Stimulated activated CD8-positive, alpha-beta memory T cell treated with anti-CD3 and anti-CD28 coated beads, Interleukin-7, amount 100 ng/mL, for 24 hours (primary cell): Measurements from ENCODE around the gene PCP4.

Experiments used
- DNase-seq: peaks from one replicate; pipeline ENCODE4 v3.0.0-alpha.2; 2020; ENCODE audit warnings: low read depth

Gene PCP4

DNA sequence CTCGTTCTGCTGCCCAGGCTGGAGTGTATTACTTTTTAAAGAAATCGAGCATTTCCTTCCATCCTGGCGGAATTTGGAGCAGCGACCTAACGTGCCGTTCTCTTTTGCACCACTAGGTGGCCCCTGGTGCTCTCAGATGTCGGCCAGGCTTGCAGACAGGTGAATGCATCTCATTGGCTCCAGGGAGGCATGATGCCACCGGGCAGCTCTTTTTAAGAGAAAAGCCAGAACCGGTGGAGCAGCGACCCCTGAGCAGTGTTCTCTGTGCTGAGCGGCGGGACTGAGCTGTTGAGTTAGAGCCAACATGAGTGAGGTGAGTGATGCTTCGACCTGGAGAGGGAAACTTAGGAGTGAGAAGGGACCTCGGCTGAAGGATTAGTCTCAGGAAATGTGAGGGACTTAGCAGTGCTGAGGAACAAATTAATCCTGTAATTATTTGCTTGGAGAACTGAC, at the start of gene PCP4:
Gene PCP4 (plus strand): TSS at position 241 of the 453 bp plus-strand sequence. CDS start 64 bp downstream, at position 305.
- peak; percentile 5 for DNase-seq

- DNase-seq, result no peak
Observed at GRCh38 chr21:39818557-39818956, 48.7 kb upstream of the PCP4 start.

- DNase-seq, result no peak
Observed at GRCh38 chr21:39822042-39822441, 45.2 kb upstream of the PCP4 start.

DNA sequence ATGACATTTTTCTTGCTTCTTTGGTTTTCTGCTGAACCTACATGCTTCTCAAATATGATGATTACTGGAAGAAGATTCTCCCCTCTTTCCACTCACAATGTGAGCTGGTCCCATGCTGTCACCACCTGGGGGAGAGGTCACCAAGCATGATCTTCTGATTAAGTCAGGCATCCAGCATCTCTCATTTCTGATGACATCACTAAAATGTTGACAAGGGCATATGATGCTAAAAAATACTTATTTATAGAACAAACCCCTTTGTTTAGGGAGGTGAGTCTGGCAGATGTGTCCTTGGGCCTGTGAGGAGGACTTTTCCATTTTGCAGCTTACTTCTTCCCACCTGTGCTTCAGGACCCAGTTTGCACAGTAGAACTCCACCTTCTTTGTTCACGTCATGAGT, 42.0 kb upstream of the PCP4 start:
- no peak for DNase-seq

DNA sequence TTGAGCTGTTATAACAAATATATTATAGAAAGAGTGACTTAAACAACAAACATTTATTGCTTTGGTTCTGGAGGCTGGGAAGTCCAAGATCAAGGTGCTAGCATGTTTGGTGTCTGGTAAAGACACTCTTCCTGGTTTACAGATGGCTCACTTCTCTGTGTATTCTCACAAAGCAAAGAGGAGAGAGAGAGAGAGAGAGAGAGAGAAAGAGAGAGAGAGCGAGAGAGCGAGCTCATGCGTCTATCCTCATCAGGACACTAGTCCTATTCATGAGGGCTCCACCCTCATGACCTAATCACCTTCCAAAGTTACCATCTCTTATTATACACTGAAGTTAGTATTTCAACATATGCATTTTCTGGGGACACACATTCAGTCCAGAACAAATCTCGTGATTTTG, 32.7 kb upstream of the PCP4 start:
- DNase-seq, result no peak

DNA sequence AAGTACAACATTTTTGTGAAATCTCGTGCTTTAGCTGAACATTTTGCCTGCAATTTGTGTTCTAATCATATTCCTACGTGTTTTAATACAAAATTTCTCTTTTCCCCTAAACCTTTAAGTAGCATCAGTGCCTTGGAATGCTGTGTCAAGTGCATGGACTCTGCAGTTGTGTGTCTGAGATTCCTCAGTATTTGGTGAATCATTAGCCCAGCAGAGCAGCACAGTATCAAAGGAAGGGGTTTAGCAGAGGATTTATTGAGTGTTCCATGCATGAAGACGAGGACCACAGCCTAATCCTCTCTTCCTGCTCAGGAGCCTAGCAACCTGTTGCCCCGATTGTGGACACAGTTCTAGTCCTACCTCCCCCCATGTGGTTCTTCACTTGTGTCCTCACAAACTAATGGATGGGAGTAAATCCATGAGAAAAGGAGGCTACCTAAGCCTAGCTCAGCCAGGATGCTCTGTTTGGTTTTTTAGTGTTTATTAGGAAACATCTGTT, 29.3 kb upstream of the PCP4 start:
- DNase-seq, result no peak

DNA sequence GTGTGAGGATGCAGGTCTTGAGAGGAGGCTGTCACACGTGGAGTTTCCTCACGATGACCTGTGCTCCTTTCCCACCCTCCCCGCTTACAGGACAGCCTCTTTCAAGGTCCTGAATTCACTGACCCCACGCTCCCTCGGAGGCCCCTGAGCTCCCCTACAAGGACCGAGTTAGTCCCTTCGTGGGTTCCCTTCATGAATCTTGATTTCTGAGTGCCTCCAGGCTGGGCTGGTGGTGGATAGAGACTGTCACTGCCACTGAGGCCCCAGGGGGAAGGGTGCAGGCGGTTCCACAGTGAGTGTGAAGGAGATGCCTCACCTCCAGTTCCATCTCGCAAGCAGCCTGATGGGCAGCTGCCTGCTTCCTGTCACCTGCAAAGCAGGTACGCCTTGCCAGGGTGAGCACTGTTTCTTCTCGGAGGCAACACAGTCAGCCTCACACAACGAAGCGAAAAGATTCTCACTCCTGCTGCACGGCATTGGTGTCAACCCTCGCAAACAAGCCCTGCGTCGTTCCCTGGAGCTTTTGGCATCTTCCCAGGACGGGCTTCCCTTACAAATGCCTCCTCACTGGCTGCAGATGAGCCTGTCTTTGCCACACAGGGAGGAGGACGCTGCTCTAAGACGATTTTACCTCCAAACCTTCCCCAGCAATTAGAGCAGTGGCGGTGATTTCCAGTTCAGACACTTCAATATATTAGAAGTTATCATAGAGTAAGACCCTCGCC, 26.7 kb upstream of the PCP4 start:
- no peak for DNase-seq

- no peak for DNase-seq
Observed at GRCh38 chr21:39842741-39843459, 24.3 kb upstream of the PCP4 start.

DNA sequence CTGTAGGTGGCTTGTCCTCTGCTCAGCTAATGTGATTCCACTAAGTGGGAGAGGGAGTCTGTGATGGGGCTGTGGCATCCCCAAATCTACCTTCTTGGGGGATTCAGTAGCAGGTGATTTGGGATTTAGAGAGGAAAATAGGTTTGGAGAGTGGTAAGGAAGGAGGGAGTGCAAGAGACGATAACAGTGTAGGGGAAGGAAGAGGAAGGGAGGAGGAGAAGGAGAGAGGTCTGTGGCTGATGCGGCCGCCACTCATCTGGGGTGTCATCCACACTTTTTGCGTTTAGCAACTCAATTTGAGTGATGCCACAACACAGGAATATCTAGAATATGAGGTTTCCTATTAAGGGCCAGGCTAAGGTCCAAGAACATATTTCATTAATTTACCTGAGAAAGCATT, 23.8 kb upstream of the PCP4 start:
- DNase-seq, result no peak

DNA sequence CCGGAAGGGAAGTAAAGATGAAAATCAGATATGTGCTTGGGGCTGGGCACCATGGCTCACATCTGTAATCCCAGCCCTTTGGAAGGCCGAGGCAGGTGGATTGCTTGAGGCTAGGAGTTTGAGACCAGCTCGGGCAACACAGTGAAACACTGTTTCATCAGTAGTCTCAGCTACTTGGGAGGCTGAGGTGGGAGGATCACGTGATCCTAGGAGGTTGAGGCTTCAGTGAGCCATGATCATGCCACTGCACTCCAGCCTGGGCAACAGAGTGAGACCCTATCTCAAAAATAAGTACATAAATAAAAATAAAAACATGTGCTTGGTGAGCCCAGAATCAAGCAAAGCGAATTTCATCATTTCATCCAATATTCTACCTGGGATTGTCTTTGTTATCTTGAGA, 23.3 kb upstream of the PCP4 start:
- no peak for DNase-seq

DNA sequence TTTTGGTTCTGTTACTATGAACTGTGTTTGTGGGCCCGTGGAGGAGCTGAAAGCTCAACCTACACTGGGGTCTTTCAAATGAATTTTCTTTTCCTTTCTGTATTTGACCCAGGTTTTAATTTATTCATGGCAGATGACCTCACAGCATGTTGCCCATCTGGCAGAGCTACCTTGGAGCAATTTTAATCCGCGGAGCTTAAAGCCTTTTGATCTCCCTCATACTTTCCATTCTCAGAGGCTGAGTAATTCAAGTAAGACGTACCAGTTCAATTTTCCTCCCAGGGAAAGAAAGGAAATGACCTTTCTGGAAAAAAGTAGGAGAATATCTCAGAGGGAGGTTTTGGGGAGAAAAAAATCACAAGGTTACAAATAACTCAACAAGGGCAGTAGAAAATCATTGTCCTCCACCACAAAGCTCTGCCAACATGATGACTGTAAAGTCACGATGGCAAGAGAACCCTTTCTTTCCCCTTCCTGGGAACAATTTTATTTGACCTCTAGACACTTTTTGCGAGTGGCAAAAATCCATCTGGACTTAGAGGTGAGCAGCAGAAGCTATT, 21.6 kb upstream of the PCP4 start:
- no peak for DNase-seq

GRCh38 chr21:39847877-39848276, 19.4 kb upstream of the PCP4 start:
- DNase-seq, result no peak

DNA sequence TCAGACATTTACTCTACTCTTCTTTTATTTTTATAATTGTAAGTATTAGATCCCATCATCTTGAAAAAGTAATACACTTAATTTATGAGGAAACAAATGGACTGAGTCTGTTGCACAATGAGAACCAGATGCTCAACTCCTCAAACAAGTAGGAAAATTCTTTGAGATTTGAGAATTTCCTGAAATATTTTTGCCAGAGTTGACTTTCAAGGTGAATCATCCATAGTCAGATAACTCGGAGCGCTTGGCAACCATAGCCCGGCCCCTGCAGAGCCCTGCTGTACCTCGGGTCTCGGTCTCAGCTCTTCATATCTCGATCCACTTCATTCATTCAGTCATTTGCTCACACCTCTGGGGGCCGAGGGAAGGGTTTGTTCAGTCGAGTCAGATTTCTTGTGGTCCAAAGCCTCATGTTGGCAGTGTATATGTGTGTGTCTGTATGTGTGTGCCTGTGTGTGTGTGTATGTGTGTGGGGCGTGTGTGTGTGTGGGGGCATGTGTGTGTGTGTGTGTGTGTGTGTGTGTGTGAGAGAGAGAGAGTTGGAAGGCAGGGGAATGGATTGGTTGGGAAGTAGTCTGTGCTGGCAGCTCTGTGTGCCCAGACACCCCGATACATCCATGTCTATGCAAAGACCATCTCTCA, 18.1 kb upstream of the PCP4 start:
- no peak for DNase-seq

GRCh38 chr21:39850333-39850732, 16.9 kb upstream of the PCP4 start:
- no peak for DNase-seq

- DNase-seq, result no peak
Observed at GRCh38 chr21:39851002-39851618, 16.1 kb upstream of the PCP4 start.

- no peak for DNase-seq
Observed at GRCh38 chr21:39852021-39852721, 15.1 kb upstream of the PCP4 start.

- DNase-seq, result no peak
Observed at GRCh38 chr21:39852726-39853500, 14.3 kb upstream of the PCP4 start.

DNA sequence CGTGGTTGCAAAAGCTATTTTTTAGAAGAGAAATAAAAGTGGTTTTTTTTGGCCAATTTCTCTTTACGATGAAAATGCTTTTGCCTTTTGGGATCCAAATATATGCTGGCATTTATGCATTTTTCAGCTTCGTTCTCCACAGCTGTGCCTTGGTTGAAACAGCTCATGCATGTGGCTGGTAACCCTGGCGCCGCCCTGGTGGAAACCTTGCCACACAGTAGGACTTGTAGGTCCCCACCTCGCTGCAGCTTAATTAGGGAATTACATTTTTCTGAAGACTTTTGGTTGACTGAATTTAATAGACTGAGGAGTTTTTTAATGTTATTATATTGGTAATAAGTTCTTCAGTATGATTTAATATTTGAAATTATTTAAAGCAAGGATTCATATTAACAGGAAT, 12.7 kb upstream of the PCP4 start:
- DNase-seq, result no peak

GRCh38 chr21:39855595-39855994, 11.6 kb upstream of the PCP4 start:
- no peak for DNase-seq

- no peak for DNase-seq
Observed at GRCh38 chr21:39860600-39860999, 6.6 kb upstream of the PCP4 start.

GRCh38 chr21:39863111-39863510, 4.1 kb upstream of the PCP4 start:
- no peak for DNase-seq
